Measurements from ENCODE around the gene ATAT1.

Gene ATAT1

GRCh38 chr6:30617565-30618269 is 9.0 kb upstream of the ATAT1 start, which contains the start of gene MRPS18B:
MRPS18B (plus strand) TSS chr6:30617840; CDS start chr6:30617866, 26 bp downstream.
- FAIRE-seq (no peak), DNase-seq (ENCODE audit: insufficient read length, low spot score) (peak; percentile 32)
- no peak for TF ChIP-seq CTCF (IDR thresholded peaks at IDR 0.05; ENCODE audit: insufficient read depth, missing control alignments)

- FAIRE-seq (no peak), DNase-seq (ENCODE audit: insufficient read length, low spot score) (no peak)
- TF ChIP-seq CTCF (IDR thresholded peaks at IDR 0.05; ENCODE audit: insufficient read depth, missing control alignments) = no peak
Observed at GRCh38 chr6:30618270-30618797, 8.3 kb upstream of the ATAT1 start.

GRCh38 chr6:30619561-30619960 is 7.1 kb upstream of the ATAT1 start:
- no peak for TF ChIP-seq CTCF (IDR thresholded peaks at IDR 0.05; ENCODE audit: insufficient read depth, missing control alignments)
- DNase-seq (ENCODE audit: insufficient read length, low spot score) = no peak
- FAIRE-seq = no peak

- TF ChIP-seq CTCF (IDR thresholded peaks at IDR 0.05; ENCODE audit: insufficient read depth, missing control alignments) = no peak
- FAIRE-seq = no peak
- no peak for DNase-seq (ENCODE audit: insufficient read length, low spot score)
Observed at GRCh38 chr6:30625511-30625910, 1.2 kb upstream of the ATAT1 start.

GRCh38 chr6:30635834-30636233 is 9.2 kb downstream of the ATAT1 start:
- FAIRE-seq = no peak
- TF ChIP-seq CTCF (IDR thresholded peaks at IDR 0.05; ENCODE audit: insufficient read depth, missing control alignments) = no peak
- DNase-seq (ENCODE audit: insufficient read length, low spot score) = no peak

- FAIRE-seq (no peak), DNase-seq (ENCODE audit: insufficient read length, low spot score) (no peak)
- TF ChIP-seq CTCF (IDR thresholded peaks at IDR 0.05; ENCODE audit: insufficient read depth, missing control alignments) = no peak
Observed at GRCh38 chr6:30640481-30640880, 13.8 kb downstream of the ATAT1 start.

GRCh38 chr6:30641048-30641447 is 14.4 kb downstream of the ATAT1 start:
- DNase-seq (ENCODE audit: insufficient read length, low spot score) (no peak), FAIRE-seq (no peak)
- TF ChIP-seq CTCF (IDR thresholded peaks at IDR 0.05; ENCODE audit: insufficient read depth, missing control alignments) = no peak
